ENCODE results near the gene COX6B2.
A peak's percentile ranks its signal among the peaks of the same experiment; 100 is the strongest.

Gene COX6B2

GRCh38 chr19:55339105-55339888 is 15.2 kb downstream of the COX6B2 start, which contains the start of gene KMT5C (continued):
- TF ChIP-seq ZNF398 (tag by site-specific recombination; IDR thresholded peaks at IDR 0.05): peak; percentile 85
- TF ChIP-seq ZFHX2 (tag by site-specific recombination; conservative IDR thresholded peaks at IDR 0.05): peak; percentile 97
- peak; percentile 99 for TF ChIP-seq ZBTB48 (tag by site-specific recombination; IDR thresholded peaks at IDR 0.05)
- TF ChIP-seq ZNF830 (tag by site-specific recombination; IDR thresholded peaks at IDR 0.05; ENCODE audit: low read depth): no peak
- TF ChIP-seq ZBTB17 (tag by site-specific recombination; IDR thresholded peaks at IDR 0.05): peak; percentile 91
- no peak for TF ChIP-seq RBAK (tag by site-specific recombination; IDR thresholded peaks at IDR 0.05)
- TF ChIP-seq IKZF3 (tag by site-specific recombination; IDR thresholded peaks at IDR 0.05): peak; percentile 92
- TF ChIP-seq ZNF843 (tag by site-specific recombination; IDR thresholded peaks at IDR 0.05): peak; percentile 47; the same call in 1 of the 2 replicates
- peak; percentile 98 for TF ChIP-seq PBX3 (CRISPR knock-in tag; IDR thresholded peaks at IDR 0.05)
- TF ChIP-seq PRDM1 (tag by site-specific recombination; IDR thresholded peaks at IDR 0.05): peak; percentile 98
- TF ChIP-seq ZFP69B (tag by site-specific recombination; IDR thresholded peaks at IDR 0.05): peak; percentile 31; the same call in 1 of the 2 replicates
- TF ChIP-seq ZNF580 (tag by site-specific recombination; IDR thresholded peaks at IDR 0.05): 0 out of 2 replicates have a peak, but pooled peaks have one; percentile 6
- TF ChIP-seq ZSCAN18 (tag by site-specific recombination; IDR thresholded peaks at IDR 0.05): no peak
- TF ChIP-seq ZSCAN30 (tag by site-specific recombination; IDR thresholded peaks at IDR 0.05): no peak
- peak; percentile 98 for TF ChIP-seq KLF9 (tag by site-specific recombination; IDR thresholded peaks at IDR 0.05; ENCODE audit: low read depth)
- TF ChIP-seq ZNF223 (tag by site-specific recombination; IDR thresholded peaks at IDR 0.05): no peak
- 0 out of 2 replicates have a peak, but pooled peaks have one; percentile 4 for TF ChIP-seq ZEB2 (tag by site-specific recombination; IDR thresholded peaks at IDR 0.05)
- peak; percentile 69 for TF ChIP-seq ZBTB26 (tag by site-specific recombination; optimal IDR thresholded peaks at IDR 0.05)
- TF ChIP-seq ZNF280C (tag by site-specific recombination; IDR thresholded peaks at IDR 0.05): no peak
- TF ChIP-seq SP7 (tag by site-specific recombination; IDR thresholded peaks at IDR 0.05): peak; percentile 52
- peak; percentile 19; the same call in 1 of the 2 replicates for TF ChIP-seq ZNF692 (tag by site-specific recombination; IDR thresholded peaks at IDR 0.05)
- TF ChIP-seq BCL11B (tag by site-specific recombination; IDR thresholded peaks at IDR 0.05; ENCODE audit: low read depth): 0 out of 2 replicates have a peak, but pooled peaks have one; percentile 39
- TF ChIP-seq PATZ1 (tag by site-specific recombination; IDR thresholded peaks at IDR 0.05): peak; percentile 70

All from HEK293 (cell line).